ENCODE measurements around the gene EFNB1.

GRCh38 chrX:68829582-68830418 lies 979 bp downstream of the EFNB1 start:
- TF ChIP-seq CTCF (IDR thresholded peaks at IDR 0.05) (no peak), ESRRA (CRISPR knock-in tag; IDR thresholded peaks at IDR 0.05; ENCODE audit: borderline replicate concordance) (no peak), ATF2 (CRISPR knock-in tag; IDR thresholded peaks at IDR 0.05; ENCODE audit: borderline replicate concordance, low read depth) (no peak), MLX (CRISPR knock-in tag; IDR thresholded peaks at IDR 0.05) (no peak), TCF7 (CRISPR knock-in tag; IDR thresholded peaks at IDR 0.05; ENCODE audit: low read depth) (no peak)

Data from WTC11 (cell line).